ENCODE measurements around the gene CACNA1H. TPM values are rescaled to one million over a fixed set of nuclear protein-coding genes. Genes with fewer than 3 reads are reported as not detected.
"Not testable (repeated sequence)": the region's sequence is repeated elsewhere in the genome, so short reads cannot be mapped to it uniquely, and the experiment has no call there.

The CACNA1H gene
- total RNA-seq, 2 experiments from 2014 or later: 3.2 to 3.6 TPM

DNA sequence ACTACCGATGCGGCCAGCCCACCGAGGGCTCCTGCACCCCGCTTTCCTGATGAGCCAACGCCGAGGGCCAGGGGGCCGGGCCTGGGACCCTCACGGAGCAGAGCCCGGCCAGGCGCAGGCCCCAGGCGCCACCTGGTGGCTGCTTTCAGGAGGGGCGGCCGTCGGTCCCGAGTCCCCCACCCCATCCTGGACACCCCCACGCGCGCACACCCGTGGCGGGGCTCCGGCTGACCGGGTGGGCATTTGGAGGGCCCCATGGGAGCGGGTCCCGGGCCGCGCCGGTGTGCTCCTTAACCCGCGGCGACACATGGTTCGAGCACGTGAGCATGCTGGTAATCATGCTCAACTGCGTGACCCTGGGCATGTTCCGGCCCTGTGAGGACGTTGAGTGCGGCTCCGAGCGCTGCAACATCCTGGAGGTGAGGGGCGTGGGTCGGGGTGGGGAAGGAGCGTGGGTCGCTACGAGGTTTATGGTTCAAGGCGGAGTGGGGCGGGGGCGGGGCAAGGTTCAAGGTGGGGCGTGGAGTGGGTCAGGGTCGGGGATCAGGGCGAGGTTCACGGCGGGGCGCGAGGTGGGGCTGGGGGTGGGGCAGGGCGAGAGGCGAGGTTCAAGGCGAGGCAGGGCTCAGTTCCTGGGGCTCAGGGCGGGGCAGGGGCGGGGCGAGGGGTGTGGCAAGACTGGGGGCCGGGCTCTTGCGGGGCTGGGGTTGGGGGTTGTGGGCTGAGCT is 41.9 kb downstream of the CACNA1H start:
- H3K9me3 Mint-ChIP-seq: no peaks in the 10 kb centered on the region
- no peaks in the 10 kb centered on the region for H3K27me3 Mint-ChIP-seq
- ChIA-PET POLR2A (no interaction called here), CTCF (no interaction called here)
- H3K4me3 Mint-ChIP-seq: no peak overlapping the region
- no peak overlapping the region for H3K27ac Mint-ChIP-seq
- no peaks in the 10 kb centered on the region for H3K4me1 Mint-ChIP-seq
- DNase-seq: no peak
- H3K36me3 Mint-ChIP-seq (ENCODE audit: low read depth): no peaks in the 10 kb centered on the region

DNA sequence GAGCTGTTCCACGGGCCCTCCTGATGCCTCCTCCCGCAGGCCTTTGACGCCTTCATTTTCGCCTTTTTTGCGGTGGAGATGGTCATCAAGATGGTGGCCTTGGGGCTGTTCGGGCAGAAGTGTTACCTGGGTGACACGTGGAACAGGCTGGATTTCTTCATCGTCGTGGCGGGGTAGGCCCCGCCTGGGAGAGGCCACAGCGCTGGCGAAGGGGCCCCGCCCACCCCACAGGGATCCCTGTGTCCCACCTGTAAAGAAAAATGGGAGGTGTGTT is 42.4 kb downstream of the CACNA1H start:
- CTCF ChIA-PET: no interaction called here
- DNase-seq: no peak
- no peak overlapping the region for H3K4me3 Mint-ChIP-seq
- H3K4me1 Mint-ChIP-seq: no peaks in the 10 kb centered on the region
- no peaks in the 10 kb centered on the region for H3K36me3 Mint-ChIP-seq (ENCODE audit: low read depth)
- H3K9me3 Mint-ChIP-seq: no peaks in the 10 kb centered on the region
- POLR2A ChIA-PET: no interaction called here
- H3K27me3 Mint-ChIP-seq: no peaks in the 10 kb centered on the region
- no peak overlapping the region for H3K27ac Mint-ChIP-seq

DNA sequence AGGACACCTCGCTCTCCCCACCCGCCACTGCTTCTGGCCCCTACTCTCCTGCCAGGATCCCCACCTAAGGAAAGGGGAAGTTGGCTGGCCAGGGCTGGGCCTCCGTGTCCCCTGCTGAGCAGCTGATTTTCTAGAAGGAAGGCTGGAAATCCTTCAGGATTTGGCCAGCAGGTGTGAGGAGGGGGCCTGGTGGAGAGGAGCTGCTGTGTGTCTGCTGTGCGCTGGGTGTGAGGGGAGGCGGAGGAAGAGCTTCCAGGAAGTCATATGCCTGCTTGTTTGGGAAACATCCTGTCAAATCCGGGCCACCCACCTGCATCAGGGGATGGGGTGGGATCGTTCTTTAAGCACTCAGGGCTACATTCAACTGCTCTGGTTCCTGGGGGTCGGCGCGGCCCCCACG is 43.6 kb downstream of the CACNA1H start:
- Mint-ChIP-seq H3K27me3 (no peaks in the 10 kb centered on the region), H3K27ac (peak overlapping the region; percentile 42), H3K36me3 (ENCODE audit: low read depth) (no peaks in the 10 kb centered on the region), H3K4me1 (no peaks in the 10 kb centered on the region), H3K4me3 (no peak overlapping the region), H3K9me3 (no peaks in the 10 kb centered on the region)
- POLR2A ChIA-PET: no interaction called here
- CTCF ChIA-PET: interaction anchor here (0.5 kb wide), 1 partner anchor 693 kb away, joined by 3 read pairs; no protein-coding TSS in a partner anchor
- no peak for DNase-seq

GRCh38 chr16:1197237-1197866 is 44.4 kb downstream of the CACNA1H start:
- no peaks in the 10 kb centered on the region for H3K4me1 Mint-ChIP-seq
- no peaks in the 10 kb centered on the region for H3K36me3 Mint-ChIP-seq (ENCODE audit: low read depth)
- DNase-seq: no peak
- POLR2A ChIA-PET: no interaction called here
- peak overlapping the region; percentile 31 for H3K27ac Mint-ChIP-seq
- H3K9me3 Mint-ChIP-seq: no peaks in the 10 kb centered on the region
- CTCF ChIA-PET: interaction anchor here (0.5 kb wide), 1 partner anchor 692 kb away, joined by 3 read pairs; no protein-coding TSS in a partner anchor
- no peak overlapping the region for H3K4me3 Mint-ChIP-seq
- no peaks in the 10 kb centered on the region for H3K27me3 Mint-ChIP-seq

- no peak for DNase-seq
- Mint-ChIP-seq H3K36me3 (ENCODE audit: low read depth) (no peaks in the 10 kb centered on the region), H3K9me3 (no peaks in the 10 kb centered on the region), H3K4me1 (no peaks in the 10 kb centered on the region), H3K4me3 (no peak overlapping the region), H3K27ac (no peak overlapping the region), H3K27me3 (no peaks in the 10 kb centered on the region)
- POLR2A ChIA-PET: no interaction called here
- CTCF ChIA-PET: no interaction called here
Observed at GRCh38 chr16:1198194-1198593, 45.3 kb downstream of the CACNA1H start.

DNA sequence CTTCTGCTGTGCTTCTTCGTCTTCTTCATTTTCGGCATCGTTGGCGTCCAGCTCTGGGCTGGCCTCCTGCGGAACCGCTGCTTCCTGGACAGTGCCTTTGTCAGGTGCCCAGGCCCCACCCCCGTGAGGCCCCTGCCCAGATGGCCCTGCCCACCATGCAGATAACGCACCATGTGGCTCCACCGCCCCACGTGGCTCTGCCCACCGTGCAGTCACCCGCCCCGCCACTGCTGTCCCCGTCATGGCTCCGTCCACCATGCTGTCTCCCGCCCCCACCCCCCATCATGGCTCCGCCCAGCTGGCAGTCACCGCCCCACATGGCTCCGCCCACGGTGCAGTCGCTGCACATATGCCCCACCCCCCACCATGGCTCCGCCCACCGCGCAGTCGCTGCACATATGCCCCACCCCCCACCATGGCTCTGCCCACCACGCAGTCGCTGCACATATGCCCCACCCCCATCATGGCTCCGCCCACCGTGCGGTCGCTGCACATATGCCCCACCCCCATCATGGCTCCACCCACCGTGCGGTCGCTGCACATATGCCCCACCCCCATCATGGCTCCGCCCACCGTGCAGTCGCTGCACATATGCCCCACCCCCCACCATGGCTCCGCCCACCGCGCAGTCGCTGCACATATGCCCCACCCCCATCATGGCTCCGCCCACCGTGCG is 45.9 kb downstream of the CACNA1H start:
- H3K27ac Mint-ChIP-seq; POLR2A ChIA-PET; H3K9me3 Mint-ChIP-seq; H3K27me3 Mint-ChIP-seq; DNase-seq; H3K36me3 Mint-ChIP-seq (ENCODE audit: low read depth); CTCF ChIA-PET; H3K4me3 Mint-ChIP-seq; H3K4me1 Mint-ChIP-seq: not testable (repeated sequence)

GRCh38 chr16:1199347-1200013 is 46.6 kb downstream of the CACNA1H start:
- no peak for DNase-seq
- Mint-ChIP-seq H3K36me3 (ENCODE audit: low read depth) (no peaks in the 10 kb centered on the region), H3K27me3 (no peaks in the 10 kb centered on the region), H3K27ac (no peak overlapping the region), H3K4me3 (no peak overlapping the region), H3K9me3 (no peaks in the 10 kb centered on the region), H3K4me1 (no peaks in the 10 kb centered on the region)
- ChIA-PET CTCF (no interaction called here), POLR2A (no interaction called here)

GRCh38 chr16:1200014-1200627 is 47.2 kb downstream of the CACNA1H start:
- Mint-ChIP-seq H3K4me1 (no peaks in the 10 kb centered on the region), H3K9me3 (no peaks in the 10 kb centered on the region), H3K27ac (no peak overlapping the region), H3K4me3 (no peak overlapping the region), H3K27me3 (no peaks in the 10 kb centered on the region), H3K36me3 (ENCODE audit: low read depth) (no peaks in the 10 kb centered on the region)
- POLR2A ChIA-PET: no interaction called here
- DNase-seq: no peak
- CTCF ChIA-PET: no interaction called here

DNA sequence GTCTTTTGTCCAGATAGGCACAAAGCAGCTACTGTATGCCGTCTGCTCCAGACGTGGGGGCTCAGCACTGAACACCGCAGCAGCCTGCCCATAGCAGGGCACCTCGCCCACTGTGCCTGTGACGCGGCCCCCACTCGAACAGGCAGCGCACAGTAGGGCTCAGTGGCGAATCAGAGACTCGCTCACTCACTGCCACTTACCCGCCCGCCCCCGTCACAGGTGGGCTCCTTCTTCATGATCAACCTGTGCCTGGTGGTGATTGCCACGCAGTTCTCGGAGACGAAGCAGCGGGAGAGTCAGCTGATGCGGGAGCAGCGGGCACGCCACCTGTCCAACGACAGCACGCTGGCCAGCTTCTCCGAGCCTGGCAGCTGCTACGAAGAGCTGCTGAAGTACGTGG is 48.5 kb downstream of the CACNA1H start:
- Mint-ChIP-seq H3K9me3 (no peaks in the 10 kb centered on the region), H3K36me3 (ENCODE audit: low read depth) (no peaks in the 10 kb centered on the region), H3K4me1 (no peaks in the 10 kb centered on the region), H3K27ac (no peak overlapping the region), H3K27me3 (no peaks in the 10 kb centered on the region), H3K4me3 (no peak overlapping the region)
- no peak for DNase-seq
- ChIA-PET CTCF (no interaction called here), POLR2A (no interaction called here)

GRCh38 chr16:1202274-1202673 is 49.4 kb downstream of the CACNA1H start:
- DNase-seq: no peak
- Mint-ChIP-seq H3K27ac (no peak overlapping the region), H3K4me1 (no peaks in the 10 kb centered on the region), H3K36me3 (ENCODE audit: low read depth) (no peaks in the 10 kb centered on the region), H3K4me3 (no peak overlapping the region), H3K9me3 (no peaks in the 10 kb centered on the region), H3K27me3 (no peaks in the 10 kb centered on the region)
- ChIA-PET POLR2A (no interaction called here), CTCF (no interaction called here)

- Mint-ChIP-seq H3K9me3 (no peaks in the 10 kb centered on the region), H3K4me3 (no peak overlapping the region), H3K27me3 (no peaks in the 10 kb centered on the region), H3K4me1 (peaks cover 4% of the 10 kb centered on the region), H3K36me3 (ENCODE audit: low read depth) (no peaks in the 10 kb centered on the region), H3K27ac (no peak overlapping the region)
- DNase-seq: no peak
- CTCF ChIA-PET: no interaction called here
- POLR2A ChIA-PET: no interaction called here
Observed at GRCh38 chr16:1204933-1205332, 52.0 kb downstream of the CACNA1H start.

DNA sequence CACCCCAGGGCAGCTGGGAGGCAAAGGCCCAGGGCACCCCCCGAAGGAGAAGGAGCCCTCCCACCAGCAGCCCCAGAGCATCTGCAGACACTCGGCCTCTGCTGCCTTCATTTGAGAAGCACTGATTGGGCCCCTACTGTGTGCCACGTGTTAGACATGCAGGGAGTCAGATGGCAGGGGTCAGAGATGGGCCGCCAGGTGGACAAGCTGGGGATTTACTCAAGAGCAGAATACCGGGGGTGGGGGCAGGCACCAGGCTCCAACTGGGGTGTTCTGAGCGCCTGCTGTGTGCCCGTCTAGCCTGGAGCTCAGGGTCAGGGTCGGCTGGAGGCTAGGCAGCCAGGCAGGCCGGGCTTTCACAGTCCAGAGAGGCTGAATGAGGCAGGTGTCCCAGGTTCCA is 53.4 kb downstream of the CACNA1H start:
- no peak overlapping the region for H3K27ac Mint-ChIP-seq
- POLR2A ChIA-PET: no interaction called here
- H3K4me1 Mint-ChIP-seq: peaks cover 4% of the 10 kb centered on the region

DNA sequence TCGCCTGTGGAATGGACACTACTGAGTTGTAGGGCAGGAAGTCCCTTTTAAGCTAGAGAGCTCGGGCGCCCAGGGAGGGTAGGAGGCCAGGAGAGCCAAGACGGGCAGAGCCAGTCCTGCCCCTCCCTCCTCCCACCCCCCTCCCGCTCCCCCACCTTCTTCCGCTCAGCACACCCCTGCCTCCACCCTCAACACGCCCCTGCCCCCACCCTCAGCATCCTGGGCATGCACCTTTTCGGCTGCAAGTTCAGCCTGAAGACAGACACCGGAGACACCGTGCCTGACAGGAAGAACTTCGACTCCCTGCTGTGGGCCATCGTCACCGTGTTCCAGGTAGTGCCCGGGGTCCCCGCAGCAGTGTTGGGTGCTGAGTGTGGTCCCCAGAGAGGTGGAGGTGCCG is 53.9 kb downstream of the CACNA1H start:
- Mint-ChIP-seq H3K9me3 (no peaks in the 10 kb centered on the region), H3K27ac (peak overlapping the region; percentile 9), H3K27me3 (no peaks in the 10 kb centered on the region), H3K4me1 (peaks cover 4% of the 10 kb centered on the region), H3K36me3 (ENCODE audit: low read depth) (no peaks in the 10 kb centered on the region), H3K4me3 (peak overlapping the region; percentile 48)
- CTCF ChIA-PET: interaction anchor here (0.9 kb wide), 1 partner anchor 170 kb away, joined by 4 read pairs; no protein-coding TSS in a partner anchor
- DNase-seq: peak; percentile 24
- POLR2A ChIA-PET: no interaction called here

More for the DNA sequence above, 53.4 kb downstream of the CACNA1H start:
- Mint-ChIP-seq H3K4me3 (no peak overlapping the region), H3K27me3 (no peaks in the 10 kb centered on the region), H3K36me3 (ENCODE audit: low read depth) (no peaks in the 10 kb centered on the region), H3K9me3 (no peaks in the 10 kb centered on the region)
- CTCF ChIA-PET: no interaction called here
- no peak for DNase-seq
